Activated CD8-positive, alpha-beta memory T cell treated with anti-CD3 and anti-CD28 coated beads for 4 hours (primary cell): ENCODE results near the gene TMCC1.
"Not testable (repeated sequence)": the region's sequence is repeated elsewhere in the genome, so short reads cannot be mapped to it uniquely, and the experiment has no call there.

Experiments used
- DNase-seq, 2 donors: peaks; one replicate each; pipeline ENCODE4 v3.0.0-alpha.2; 2020; ENCODE audit warnings: low read depth in 2 of 2

TMCC1 gene

DNA sequence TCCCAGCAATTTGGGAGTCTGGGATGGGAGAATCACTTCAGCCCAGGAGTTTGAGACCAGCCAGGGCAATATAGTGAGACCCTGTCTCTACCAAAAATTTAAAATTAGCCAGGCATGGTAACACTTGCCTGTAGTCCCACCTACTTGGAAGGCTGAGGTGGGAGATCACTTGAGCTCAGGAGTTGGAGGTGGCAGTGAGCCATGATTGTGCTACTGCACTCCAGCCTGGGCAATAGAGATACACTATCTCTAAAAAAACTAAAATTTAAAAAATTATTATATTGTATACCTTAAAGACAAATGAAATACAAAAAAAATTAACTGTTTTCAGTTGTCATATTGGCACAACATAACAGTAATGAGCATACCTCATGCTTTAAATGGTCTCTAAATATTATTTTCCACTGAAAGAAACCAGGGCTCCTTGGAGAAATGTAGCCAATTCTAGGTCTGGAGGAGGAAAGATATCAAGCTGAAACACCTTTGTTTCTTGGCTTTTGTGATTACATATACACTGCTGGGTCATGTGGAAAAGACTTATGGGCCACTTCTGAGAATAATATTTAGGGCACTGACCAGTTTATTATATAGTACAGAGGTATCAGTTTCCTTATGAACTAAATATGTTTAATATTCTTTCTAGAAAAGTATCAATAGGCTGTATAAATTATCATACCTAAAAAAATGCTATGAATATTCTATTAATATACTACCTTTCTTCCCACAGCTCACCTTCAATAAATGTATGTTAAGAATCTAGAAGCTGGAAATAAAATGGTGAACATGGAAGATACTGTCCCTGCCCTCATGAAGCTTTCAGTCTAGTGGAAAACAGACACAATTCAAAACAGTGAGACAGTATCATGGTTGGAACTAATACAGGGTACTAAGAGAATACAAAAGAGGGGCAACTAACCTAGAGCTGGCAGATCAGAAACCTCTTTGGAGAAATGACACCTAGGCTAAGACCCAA, 119.5 kb downstream of the TMCC1 start:
- no peak for DNase-seq

DNA sequence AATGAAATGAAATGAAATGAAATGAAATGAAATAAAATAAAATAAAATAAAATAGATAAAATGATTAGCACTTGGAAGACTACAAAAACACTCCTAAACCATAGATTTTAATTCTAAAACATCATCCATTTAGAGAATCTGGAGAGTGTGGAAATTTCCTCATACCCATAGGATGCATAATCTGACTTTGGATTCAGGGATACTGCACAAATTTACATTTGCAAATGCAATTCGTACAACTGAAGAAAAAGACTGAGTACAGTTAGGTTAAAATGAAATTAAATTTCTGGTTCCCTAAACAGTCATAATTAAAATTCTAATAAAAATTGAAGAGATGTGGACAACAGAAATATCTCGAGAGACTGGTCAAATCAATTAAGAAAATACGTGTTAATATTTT, 122.9 kb downstream of the TMCC1 start:
- DNase-seq: no peak

DNA sequence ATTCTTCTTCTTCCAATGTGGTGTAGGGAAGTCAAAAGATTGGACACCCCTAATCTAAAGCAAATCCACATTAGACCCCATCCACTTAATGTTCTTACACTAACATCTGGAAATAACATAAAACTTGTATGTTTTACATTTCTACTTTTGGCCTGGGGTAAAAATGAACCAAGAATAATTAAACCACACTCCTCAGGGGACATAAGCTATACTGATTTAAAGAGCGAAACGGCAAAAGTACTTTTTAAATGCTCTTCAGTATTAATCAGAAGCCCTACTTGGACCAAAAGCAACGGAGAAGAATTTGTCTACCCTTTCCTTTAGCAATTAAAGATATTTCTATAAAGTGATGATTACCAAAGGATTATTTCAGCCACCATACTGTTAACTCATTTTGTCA, 123.9 kb downstream of the TMCC1 start:
- DNase-seq: no peak

DNA sequence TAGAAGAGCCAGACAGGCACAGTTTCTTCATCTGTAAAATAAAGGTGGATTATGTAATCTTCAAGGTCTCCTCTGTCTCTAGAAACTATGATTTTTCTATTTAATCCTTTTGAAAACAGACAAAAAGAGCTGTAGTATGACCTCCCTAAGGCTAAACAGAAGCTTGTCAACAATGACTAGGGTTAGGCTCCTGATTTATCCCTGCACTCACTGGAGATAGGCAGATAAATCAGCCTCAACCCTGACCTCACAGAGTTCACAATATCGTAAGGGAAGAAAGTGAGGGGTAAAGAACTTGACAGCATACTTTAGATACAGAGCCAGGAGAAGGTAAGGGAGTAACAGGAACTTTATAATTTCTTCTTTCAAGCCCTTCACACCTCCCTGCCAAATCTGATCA, 124.8 kb downstream of the TMCC1 start:
- DNase-seq: no peak

DNA sequence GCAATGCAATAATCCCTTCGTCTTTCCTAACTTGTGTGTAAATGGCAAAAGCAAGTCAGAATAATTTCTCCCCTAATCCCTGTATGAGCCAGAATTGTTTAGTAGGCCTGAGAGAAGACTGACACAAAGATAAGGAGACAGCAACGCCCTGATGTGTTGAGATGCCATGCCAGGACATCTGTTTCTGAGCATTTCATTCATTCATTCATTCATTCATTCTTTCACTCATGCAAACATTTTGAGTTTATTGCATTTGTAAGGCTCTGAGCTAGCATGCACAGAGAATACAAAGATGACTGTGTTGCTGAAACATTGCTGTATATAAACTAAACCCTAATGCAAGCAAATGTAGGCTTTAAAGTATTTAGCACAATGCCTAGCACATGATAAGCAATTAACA, 127.4 kb downstream of the TMCC1 start:
- no peak for DNase-seq

DNA sequence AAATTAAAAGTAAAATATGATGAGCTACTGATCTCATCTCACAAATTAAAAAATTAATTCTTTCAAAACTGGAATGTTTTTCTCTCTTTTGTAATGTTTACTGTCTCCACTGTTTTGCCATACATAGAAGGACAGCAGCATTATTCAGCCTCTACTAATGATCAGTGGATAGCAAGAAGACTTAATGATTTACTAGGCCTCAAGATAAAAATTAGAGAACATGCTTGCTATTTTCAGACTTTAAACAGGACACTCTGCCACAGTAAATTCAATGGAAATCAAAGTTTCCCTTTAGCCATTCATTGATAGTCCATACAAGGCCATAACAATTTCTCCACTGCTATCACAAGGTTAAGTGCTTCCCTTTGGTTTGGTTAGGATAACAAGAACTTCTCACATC, 129.4 kb downstream of the TMCC1 start:
- no peak for DNase-seq

DNA sequence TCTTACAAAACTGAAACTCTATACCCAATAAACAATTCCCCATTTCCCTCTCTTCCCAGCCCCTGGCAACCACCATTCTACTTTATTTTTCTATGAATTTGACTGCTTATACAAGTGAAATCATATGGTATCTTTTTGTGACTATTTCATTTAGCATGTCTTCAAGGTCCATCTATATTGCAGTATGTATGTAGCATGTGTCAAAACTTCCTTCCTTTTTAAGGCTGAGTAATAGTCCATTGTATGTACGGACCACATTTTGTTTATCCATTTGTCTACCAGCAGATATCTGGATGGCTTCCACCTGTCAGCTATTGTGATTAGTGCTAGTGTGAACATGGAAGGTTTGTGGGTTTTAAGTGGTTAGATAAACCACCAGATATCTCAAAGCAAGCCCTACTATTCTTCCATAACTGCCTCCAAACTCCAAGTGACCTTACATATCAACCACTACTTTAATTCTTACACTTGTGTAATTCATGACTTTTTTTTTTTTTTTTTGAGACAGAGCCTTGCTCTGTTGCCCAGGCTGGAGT, 134.7 kb downstream of the TMCC1 start:
- no peak for DNase-seq

DNA sequence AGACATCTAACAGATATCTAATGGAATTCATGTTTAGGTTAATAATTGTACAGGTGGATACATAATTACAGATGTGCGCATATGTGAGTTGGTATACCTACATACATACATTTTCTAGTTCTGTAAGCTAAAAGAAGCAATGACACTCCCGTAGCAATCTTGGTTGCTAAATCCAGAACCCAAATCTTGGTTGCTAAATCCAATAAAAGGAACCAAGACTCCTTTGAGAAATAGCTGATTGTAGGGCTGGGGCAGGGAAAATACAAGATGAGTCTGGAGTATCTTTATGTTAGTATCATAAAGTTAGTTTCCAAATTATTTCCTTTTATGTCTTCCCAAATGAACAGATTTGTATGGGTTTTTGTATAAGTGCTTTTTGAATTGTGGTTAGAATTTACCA, 135.2 kb downstream of the TMCC1 start:
- DNase-seq: no peak

DNA sequence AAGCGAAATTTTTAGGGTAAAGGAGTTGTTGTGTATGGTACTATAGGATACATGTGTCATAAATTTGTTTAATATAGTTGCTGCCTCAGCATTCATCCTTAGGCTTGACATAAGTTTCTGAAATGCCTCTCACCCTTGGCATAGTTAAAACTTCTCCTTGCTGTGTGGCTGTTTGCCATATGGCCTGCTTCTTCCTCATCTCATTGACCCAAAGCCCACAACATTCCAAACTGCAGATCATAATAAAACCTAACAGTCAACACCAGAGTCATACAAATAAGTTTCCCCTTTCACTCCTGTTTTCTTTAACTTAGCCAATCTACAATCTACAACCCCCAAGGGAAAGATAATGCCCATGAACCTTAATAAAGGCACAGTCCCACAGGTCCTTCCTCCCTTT, 136.6 kb downstream of the TMCC1 start:
- DNase-seq: no peak

DNA sequence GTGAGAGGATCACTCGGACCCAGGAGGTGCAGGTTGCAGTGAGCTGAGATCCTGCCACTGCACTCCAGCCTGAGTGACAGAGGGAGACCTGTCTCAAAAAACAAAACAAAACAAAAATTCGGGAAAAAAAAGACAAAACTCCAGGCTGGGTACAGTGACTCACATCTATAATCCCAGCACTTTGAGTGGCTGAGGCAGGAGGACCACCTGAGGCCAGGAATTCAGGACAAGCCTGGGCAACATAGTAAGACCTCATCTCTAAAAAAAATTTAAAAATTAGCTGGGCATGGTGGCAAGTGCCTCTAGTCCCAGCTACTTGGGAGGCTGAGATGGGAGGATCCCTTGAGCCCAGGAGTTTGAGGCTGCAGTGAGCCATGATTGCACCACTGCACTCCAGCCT, 142.4 kb downstream of the TMCC1 start:
- DNase-seq: not testable (repeated sequence)

DNA sequence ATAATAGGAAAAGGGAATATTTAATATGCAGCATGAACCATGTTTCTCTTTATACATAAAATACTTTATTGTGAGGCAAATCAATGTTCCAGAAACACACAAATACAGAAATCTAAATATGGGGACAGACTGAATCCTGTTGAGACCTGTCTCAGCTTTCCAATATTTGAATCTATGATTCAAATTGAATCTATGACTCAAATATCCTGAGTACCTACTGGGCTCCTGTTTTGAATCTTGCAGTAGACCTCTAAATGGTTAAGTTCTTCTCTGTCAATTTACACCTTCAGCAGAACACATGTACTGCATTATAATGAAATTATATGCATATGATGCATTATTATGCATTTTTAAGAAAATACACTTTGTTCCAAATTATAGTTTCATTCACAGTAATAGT, 143.8 kb downstream of the TMCC1 start:
- no peak for DNase-seq

DNA sequence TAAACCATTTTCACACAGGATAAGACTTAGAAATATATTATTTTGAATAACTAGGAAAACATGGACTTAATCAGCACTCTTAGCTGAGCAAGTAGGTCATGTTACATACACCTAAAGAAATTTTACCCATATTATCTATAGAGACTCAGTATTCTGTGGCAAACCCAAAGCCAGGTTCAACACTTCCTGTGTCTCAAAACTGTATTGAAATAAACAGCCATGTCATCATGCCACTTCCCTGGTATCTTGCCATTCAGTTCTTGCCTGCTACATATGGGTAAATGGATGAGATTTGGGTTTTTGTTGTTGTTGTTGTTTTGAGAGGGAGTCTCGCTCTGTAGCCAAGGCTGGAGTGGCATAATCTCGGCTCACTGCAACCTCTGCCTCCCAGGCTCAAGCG, 145.5 kb downstream of the TMCC1 start:
- no peak for DNase-seq

DNA sequence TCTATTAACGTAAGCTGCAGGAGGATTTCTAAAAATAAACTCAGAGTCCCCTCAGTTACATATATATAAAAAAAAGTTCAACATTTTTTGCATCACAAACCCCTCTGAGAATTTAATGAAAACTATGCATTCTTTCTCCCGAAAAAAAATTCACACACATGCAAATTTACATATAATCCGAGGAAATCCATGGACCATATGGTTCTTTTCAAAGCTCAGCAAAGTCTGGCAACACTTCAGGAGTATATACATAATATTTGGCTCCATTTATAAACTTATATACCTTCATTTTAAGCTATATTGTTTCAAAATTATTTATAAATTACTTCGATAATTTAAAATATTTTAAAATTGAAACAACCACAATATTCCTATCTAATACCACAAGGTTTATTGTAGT, 146.4 kb downstream of the TMCC1 start:
- DNase-seq: no peak

DNA sequence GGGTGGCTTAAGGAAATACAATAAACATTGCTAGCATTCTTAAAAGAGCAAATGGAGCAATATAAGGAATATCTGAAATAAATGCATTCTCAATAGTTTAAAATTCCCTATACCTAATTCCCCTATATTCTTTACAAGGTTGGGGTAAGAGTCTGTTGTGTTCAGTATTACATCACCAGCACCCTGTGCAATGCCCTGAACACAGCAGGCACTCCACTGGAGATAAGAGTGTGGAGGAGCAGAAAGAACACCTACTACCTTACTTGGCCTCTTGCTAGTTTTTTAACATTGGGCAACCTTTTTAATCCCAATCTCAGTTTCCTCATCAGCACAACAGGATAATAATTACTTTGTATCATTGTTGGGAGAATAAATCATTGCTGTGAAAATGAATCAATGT, 146.9 kb downstream of the TMCC1 start:
- DNase-seq: no peak

DNA sequence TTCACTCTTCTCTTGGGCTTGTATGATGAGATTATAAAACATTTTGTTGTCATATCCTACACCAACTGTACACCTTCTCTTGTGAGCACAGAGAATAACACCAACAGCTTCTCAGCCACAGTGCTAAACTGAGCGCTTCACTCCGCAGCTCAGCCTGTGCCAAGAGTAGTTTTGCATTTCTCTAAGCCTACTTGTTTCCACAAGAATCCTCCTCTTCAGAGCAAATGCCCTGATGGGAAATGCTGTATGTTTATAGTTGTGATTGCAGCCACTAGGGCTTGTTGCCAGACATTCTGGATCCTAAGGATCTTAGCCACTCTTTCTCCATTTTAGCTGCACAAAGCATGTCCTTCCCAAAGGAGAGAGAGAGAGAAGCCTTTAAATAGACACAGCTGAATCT, 148.3 kb downstream of the TMCC1 start:
- DNase-seq: no peak

DNA sequence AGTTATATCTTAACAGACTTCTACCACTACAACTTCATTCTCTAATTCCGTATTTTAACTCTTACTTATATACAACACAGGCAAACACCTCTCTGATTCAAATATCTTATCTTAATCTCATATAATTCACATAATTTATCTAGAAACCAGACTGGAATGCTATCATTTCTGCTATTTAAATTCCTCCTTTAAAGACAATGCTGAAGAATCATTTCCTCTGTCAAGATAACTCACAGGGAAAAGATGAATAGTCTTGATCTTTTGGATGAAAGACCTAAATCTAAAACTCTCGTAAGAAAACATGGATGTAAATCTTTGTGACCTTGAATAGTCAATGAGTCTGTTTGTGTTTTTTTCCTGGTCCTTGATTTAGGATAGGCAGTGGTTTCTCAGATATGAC, 151.7 kb downstream of the TMCC1 start:
- DNase-seq: no peak

DNA sequence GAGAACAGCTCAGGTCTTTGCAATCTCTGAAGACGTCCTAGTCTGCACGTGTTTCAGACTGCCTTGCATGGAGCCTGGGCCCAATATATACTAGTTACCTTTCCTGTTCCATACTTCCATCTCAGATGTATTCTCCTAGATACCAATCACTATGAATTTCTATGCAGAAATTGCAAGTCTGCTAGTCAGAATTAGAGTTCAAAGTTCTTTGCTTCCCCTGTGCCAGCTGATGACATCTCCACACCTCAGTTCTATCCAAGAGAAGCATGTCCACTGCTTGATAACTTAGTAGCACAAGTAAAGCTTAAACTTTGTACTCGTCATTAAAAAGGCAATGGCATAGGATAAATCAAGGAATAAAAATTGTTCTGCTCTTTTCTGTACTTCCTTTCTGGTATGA, 153.4 kb downstream of the TMCC1 start:
- DNase-seq: no peak

DNA sequence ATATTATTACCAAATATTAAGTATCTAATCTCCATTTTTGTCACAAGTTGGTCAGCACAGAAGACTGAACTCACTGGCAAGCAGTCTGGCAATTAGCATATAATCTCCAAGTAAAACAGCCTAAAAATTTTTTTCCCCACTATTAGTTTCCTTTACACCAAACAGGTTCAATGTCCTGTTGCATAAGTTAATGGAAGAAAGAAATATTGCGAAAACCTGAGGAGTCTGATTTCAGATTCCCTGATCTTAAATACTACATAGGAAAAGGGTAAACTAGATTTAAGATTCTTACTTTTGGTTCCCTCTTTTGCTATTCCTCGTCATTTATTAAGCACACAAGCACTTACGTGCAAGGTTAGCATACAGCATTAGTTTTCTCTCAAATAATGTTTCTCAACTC, 153.9 kb downstream of the TMCC1 start:
- DNase-seq: no peak

DNA sequence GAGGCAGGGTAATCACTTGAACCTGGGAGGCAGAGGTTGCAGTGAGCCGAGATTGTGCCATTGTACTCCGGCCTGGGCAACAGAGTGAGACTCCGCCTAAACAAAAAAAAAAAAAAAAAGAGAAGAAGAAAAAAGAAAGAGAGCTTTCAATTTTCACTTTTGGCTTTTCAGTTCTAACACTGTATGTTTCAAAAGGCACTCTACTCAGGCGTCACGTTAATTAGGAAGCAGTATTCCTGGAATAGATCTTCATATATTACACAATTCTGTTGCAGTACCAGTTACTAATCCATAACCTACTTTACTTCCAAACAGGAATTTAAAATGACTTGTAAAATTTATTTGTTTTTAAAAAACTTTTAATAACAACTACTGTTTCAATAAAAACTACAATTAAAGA, 155.3 kb downstream of the TMCC1 start:
- DNase-seq: no peak

DNA sequence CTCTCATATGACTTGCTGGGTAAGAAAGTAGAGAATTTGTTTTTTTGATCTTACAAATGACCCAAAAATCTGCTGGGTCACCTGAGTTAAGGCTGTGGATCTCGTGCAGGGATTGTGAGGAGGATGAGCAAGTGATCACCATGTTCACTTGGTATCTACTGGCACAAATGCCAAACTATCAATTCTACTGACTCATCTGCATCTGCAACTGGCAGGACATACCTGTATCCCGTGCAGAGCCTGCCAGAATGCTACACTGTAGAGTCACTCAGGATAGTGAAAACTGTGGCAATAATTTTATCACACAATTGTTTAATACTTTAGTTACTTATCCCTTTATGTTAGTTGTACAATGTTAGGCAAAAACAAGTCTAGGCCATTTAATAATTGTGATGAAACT, 157.4 kb downstream of the TMCC1 start:
- DNase-seq: no peak

DNA sequence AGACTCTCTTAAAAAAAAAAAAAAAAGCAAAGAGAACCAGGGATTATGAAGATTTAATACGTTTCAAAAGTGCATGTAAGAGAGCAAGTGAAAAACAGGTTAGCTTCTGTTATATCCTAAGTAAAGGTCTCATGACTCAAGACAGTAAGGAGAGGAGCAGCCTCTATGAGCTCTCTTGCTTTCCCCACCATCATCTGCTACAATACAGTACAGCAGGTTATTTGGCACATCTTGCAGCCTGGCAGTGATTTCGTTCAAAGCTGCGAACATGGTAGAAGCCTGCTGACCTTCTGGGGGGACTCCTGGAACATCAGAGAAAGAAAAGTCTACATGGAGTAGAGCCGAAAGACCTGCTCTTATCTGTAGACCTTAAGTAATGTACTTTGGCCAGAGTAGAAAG, 157.9 kb downstream of the TMCC1 start:
- DNase-seq: no peak

DNA sequence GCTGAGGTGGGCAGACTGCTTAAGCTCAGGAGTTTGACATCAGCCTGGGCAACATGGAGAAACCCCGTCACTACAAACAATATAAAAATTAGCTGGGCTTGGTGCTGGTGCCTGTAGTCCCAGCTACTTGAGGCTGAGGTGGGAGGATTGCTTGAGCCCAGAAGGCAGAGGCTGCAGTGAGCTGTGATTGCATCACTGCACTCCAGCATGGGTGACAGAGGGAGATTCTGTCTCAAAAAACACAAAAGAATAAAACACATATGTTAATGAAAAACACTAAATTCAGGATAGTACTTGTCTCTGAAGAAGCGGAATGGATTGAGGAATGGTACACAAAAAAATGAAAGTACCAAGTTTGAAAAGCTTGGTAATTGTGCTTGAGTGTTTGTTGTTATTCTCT, 159.1 kb downstream of the TMCC1 start:
- no peak for DNase-seq

DNA sequence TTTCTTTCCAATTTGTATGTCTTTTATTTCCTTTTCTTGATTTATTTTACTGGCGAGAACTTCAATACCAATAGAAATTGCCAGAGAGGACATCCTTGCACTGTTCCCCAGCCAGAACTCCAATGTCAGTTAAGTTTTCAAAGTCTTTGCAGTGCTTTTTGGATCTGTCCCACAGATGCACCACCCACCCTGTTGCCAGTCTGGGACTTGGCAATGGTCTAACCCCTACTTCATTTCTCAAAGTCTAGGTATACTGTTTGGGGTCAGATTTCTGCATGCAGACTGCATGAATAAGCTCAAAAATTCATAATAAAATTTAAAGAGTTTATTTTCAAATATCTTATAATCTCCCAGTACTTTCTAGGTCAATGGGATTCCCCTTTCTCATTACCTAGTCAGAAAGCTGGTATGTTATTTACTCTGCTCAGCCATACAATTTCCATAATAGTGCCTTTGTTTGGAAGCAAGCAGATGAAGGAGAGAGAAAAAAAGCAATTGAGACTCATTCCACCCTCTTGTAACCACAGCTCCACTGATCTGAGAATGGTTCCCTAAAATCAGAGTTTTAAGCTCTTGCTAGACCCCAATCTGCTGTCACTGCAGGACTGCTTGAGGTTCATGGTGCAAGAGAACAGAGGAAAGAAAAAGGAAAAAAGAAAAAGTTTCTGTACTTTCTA, 161.2 kb downstream of the TMCC1 start:
- no peak for DNase-seq
